ENCODE results near the gene CPNE2.
"Not testable (repeated sequence)": the region's sequence is repeated elsewhere in the genome, so short reads cannot be mapped to it uniquely, and the experiment has no call there.

CPNE2 gene

DNA sequence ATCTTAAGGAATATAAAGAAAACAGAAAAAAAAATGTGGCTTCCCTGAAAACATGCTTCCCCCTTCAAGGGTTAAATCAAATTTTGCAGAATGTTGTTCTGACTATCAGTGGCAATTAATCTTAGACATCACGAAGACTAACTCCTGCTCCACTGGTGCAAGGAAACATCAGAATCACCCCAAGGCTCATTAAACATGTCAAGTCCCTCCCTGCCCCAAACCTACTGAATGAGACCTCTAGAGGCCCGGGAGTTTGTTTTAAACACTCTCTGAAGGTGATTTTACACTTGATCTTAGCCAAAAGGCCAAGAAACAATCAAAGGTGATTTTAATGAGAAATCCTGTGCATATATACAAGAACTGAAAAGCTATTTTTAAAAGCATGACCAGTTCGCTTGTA lies 75.2 kb downstream of the CPNE2 start:
- DNase-seq, result no peak

DNA sequence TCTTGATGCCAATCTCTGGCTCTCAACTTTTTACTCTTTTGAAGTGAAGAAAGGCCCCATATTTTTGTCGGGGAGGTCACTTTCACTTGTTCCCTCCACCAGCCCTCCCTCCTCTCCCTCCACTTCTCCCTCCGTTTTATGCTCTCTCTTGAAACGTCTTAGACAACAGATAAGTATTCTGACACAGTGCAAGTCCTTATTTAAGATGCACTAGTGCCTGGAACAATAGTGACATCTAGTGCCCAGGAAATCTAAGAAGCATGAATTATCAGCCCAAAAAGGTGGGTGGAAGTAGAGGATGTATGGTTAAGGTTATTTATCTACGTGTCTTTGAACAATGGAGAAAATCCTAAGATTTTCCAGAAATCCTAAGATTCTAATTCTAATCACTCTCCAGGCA lies 75.6 kb downstream of the CPNE2 start:
- peak in 5 of 51 donors; percentile 23 to 74 (median 35) for DNase-seq

DNA sequence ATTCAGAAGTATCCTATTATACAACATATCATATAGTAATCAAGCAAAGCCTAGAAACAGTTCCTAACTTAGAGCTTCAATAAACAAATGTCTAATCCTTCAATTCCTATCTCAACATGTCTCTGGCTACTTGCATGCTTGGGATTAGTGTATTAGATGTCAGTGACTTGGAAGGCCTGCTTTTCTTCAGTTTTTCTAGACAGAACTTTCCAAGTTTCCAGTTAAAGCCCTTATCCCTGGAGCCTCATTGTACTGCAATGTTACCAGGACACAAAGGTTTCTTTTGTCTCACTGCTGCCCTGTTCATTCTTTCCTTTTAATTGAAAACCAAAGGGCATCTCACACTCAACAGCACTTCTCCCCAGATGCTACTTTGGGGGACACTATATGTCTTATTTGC lies 76.9 kb downstream of the CPNE2 start:
- DNase-seq, result peak in 1 of 51 donors; percentile 18

DNA sequence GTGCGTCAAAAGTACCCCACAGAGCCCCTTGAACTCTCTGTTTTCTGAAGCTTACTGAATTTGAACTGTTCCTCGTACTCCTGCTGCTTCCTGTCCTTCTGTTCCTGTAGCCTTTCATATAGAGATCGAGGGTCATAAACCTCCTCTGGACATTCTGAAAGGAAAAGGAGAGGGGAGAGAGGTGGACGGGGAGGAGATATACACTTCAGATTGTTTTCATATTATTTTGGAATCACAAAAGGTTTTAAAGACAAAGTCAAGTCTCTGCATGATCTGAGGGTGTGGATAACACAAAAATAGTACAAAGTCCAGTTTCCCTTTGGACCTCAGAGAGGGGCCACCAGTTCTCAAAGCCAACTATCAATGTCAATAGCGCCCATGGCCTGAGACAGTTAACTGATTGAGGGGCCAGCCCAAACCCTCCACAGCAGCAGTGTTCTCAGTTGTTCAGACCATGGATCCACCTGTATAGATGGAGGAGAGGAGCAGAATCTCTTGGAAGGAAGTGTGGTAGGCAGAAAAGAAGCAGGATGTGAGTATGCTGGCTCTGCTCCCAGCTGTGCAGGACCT lies 80.4 kb downstream of the CPNE2 start:
- DNase-seq, result no peak

DNA sequence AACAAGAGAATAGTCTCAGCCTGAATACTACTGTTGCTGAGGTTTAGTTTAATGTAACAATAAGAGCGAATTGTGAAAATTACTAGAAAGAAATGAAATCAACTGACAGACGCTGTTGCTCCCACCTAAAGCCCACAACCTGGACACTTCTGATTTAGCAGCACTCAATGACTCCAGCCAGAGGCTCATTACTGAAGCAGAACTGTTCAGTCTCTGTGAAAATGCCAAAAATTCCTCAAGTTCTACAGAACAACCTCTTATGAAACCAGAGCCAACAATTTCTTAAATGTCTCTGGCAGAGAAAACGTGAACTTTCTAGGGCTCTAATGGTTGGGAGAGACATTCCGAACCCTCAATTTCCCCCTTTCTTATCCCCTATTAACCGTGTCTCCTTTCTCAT lies 83.5 kb downstream of the CPNE2 start:
- no peak for DNase-seq

DNA sequence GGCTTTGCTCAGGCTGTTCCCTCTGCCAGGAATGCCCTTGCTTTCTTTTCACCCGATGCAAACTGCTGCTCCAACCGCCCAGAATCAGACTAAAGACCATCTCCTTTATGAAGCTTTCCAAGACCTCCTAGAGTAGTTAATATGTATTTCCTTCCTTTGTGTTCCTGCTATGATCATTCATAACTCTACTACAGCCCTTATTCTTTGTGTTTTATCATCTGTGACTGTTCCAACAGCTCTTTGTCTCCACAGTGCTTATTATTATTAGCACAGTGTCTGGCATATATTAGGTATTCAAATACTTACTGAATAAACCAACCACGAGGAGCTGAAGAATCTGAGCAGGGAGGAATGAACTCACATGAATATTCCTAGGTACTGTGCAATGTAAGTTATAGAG lies 85.8 kb downstream of the CPNE2 start:
- DNase-seq, result no peak

DNA sequence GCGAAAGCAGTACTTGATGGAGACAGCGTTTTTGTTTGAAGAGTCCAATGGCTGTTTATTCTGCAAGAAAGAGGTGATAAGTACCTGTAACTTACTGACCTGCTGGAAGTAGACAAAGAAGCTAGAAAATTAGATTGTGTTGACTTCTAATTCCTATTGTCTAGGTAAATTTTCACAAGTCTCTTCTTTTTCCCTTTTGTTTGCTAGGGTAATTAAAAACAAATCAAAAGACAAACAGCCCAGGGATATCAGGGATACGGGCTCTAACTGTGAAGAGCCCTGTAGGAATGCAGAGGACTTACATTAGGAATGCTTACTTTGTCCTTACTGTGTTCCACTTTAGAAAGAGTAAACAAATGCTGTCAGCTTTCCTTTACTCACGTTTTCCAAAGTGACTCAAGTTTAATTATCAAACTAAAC lies 86.4 kb downstream of the CPNE2 start:
- no peak for DNase-seq

DNA sequence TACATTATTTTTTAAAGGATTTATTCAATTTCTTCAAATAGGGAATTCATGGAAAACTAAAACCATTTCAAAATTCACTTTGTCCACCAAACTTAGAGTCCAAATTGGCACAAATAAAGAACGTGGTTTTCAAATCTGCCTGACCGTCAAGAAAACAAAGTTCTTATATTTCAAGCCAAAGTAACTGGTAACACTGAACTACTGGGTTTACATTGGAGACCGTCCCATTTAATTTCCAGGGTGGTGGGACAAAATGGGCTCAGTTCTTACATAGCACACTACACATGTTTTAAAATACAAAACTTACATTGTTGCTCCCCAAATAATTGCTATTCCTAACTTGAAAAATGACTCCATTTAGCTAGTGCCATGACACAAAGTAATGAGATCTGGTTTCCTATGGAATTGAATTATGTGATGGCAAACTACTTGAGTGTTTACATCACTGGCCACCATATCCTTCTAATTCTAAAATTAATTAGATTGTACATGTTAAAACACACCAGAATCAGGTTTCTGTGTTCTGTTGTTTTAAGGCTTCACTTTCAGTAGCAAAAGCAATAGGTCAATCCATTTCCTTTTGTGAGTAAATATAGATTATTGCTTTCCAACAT lies 86.9 kb downstream of the CPNE2 start:
- DNase-seq, result no peak

DNA sequence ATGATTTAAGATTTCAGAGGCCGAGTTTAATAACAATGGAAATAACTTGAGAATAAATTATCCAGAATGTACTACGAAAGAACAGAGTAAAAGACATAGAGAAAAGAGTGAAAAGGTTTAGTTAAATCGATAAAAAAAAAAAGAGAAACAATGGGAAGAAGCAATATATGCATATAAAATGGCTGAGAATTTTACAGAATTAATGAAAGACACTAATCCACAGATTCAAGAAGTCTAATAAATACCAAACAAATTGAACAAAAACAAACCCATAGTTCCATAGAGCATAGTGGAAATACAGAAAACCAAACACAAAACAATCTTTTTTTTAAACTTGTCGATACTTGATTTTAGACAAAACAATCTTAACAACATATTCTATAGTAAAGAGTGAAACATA lies 91.7 kb downstream of the CPNE2 start:
- no peak for DNase-seq

DNA sequence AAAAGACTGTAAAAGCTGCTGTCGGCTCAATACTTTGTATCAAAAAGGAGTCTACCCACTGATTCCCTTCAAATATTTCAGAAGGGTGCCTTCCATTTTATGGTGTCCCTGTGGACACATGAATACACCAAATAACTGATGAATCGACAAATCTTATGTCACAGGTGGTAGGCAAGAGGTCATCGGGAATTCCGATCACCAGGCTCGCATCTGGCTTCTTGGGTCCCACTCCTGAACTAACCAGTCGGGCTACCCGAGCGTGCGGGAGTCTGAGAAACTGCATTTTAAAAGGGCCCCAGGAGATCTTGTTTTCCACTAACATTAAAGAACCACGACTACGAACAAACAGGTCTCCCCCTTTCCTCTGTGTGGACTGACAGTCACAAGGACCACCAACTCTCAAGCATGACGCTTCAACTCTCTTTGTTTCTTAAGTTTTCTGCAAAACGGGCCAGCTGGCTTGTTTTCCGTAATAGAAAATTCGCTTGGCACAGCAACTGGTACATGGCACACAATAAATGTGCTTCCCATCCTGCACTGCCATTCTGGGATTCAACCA lies 92.6 kb downstream of the CPNE2 start:
- peak in 3 of 51 donors; percentile 28 to 43 (median 29) for DNase-seq

DNA sequence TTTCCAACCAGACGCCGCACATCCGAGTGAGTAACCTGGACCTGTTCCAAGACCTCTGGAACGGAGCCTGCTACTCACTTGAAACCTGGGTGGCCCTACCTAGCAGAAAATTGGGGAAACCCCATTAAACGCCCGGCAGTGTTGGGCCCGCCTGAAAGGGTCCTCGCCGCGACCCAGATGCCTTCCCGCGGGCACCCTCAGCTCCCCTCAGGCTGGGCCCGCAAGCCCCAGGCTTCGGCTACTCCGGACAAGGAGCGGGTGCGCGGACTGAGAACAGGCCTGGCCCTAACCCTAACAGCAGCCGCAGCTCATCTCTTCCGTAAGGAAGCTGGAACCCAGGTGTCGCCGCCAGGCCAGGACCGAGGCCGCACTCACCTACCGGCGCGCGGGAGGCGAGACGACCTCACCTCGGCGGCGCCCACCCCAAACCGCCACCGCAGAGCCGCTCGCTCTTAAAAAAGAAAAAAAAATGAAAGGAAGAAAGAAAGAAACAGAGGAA lies 93.1 kb downstream of the CPNE2 start:
- peak in 34 of 51 donors; percentile 15 to 79 (median 58) for DNase-seq

DNA sequence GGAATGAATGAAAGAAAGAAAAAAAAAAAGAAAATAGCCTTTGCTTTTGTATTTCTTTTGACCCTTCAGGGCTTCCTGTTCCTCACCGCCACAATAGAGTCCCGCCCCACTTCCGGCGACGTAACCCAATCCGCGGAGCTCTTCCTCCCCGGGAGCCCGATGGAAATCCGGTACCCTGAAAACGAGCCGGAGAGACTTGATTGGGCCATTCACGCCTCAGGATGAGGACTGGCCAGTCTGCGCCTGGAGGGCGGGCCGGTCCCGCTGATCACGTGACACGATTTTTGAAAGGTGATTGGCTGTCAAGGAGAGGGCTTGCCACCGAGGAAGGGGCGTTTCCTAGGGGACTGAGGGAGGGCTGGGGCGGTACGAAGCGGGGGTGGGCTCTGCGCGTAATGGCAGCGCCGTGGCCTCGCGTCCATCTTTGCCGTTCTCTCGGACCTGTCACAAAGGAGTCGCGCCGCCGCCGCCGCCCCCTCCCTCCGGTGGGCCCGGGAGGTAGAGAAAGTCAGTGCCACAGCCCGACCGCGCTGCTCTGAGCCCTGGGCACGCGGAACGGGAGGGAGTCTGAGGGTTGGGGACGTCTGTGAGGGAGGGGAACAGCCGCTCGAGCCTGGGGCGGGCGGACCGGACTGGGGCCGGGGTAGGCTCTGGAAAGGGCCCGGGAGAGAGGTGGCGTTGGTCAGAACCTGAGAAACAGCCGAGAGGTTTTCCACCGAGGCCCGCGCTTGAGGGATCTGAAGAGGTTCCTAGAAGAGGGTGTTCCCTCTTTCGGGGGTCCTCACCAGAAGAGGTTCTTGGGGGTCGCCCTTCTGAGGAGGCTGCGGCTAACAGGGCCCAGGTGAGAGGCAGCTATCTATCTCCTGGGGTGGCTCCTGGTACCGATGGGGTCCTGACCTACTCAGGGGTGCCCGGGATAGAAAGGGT lies 93.8 kb downstream of the CPNE2 start, which contains the start of the genes PSME3IP1 and RSPRY1:
Gene PSME3IP1 (minus strand): TSS at position 95 of the 927 bp plus-strand sequence. CDS start 12,185 bp downstream, outside the sequence.
Gene RSPRY1 (plus strand): TSS at position 385 of the 927 bp plus-strand sequence. CDS start 18,330 bp downstream, outside the sequence.
- peak; percentile 79 to 100 (median 99) for DNase-seq

DNA sequence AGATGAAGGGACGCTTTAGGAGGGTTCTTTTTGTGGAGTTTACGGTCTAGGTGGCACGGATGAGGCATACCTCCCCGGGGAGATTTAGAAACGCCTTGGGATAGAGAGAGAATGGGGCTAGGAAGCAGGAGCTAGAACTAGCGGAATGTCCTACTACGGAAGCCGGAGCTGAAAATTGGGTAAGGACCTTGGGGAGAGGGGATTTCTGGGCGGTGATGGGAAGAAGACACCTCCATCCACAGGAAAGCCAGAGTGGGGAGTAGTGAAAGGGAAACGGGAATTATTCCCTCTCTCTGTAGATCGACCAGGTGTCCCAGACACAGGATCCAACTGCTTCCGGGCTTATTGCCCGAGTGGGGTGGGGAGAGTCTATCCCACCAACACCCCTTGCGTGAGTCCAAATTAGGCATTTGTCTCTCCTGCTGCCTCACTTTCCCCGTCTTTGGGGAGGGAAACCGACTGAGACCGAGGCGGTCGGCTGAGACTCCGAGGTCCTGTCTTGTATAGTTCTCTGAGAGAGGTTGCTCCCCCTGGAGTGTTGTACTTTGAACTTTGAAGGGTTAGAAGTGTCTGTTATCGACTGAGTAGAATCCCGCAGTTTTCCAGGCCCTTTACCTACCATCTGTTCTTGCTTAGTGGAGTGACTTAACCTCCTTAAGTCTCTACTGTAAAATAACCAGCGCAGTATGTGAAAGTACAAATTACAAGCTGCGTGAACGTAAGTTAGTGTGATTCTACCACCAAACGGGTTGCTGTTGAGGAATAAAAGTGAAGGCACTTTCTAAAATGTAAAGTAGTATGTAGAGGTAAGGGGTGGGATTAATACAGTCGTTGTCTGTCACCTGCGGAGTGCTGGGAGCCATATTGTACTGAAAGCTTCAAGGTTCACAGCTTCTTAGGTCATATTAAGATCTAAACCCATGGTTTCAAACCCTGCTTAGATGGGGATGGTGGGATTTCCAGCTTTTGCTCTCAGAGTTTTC lies 94.8 kb downstream of the CPNE2 start:
- DNase-seq, result peak in 4 of 51 donors; percentile 16 to 36 (median 26)

DNA sequence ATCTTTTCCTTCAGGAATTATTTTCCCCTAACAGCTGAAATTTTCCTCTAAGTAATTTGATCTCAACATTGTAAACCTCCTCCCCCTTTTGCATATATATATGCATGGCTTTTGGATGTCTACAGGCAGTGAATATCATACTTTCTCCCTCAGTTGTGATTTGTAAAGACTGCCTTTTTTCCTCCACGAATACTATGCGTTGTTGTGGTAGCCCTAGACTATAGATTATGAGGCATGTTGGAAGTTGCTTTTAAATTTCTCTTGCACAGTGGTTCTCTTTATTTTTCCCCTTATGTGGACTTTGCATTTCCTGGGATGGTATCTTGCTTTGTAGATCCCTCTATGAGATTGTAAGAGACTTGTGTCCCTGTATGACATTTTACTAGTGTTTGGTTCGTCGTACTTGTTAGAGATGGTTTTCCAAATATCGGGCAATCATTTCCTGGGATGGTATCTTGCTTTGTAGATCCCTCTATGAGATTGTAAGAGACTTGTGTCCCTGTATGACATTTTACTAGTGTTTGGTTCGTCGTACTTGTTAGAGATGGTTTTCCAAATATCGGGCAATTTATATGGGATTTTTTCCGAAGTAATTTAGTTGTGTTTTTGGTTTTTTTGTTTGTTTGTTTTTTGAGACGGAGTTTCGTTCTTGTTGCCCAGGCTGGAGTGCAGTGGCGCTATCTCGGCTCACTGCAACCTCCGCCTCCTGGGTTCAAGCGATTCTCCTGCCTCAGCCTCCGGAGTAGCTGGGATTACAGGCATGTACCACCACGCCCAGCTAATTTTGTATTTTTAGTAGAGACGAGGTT lies 95.7 kb downstream of the CPNE2 start:
- DNase-seq, result not testable (repeated sequence)

DNA sequence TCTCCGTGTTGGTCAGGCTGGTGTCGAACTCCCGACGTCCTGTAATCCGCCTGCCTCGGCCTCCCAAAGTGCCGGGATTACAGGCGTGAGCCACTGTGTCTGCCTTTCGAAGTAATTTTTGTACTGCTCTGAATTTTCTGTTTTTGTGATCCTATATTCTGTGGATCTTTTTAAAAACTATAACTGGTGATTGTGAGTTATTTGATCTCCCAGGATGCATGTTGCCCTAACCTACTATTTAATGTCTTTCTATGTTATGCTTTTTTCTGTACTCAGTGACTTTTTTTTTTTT lies 96.3 kb downstream of the CPNE2 start:
- no peak for DNase-seq

DNA sequence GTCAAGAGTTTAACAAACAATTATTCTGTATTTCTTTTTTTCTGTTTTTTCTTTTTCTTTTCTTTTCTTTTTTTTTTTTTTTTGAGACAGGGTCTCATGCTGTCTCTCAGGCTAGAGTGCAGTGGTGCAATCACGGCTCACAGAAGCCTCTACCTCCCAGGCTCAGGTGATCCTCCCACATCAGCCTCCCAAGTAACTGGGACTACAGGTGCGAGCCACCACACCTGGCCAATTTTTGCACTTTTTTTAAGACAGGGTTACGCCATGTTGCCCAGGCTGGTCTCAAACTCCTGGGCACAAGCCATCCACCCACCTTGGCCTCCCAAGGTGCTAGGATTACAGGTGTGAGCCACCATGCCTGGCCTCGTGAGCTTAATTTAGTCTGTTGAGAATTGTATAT lies 97.1 kb downstream of the CPNE2 start:
- DNase-seq, result not testable (repeated sequence)

DNA sequence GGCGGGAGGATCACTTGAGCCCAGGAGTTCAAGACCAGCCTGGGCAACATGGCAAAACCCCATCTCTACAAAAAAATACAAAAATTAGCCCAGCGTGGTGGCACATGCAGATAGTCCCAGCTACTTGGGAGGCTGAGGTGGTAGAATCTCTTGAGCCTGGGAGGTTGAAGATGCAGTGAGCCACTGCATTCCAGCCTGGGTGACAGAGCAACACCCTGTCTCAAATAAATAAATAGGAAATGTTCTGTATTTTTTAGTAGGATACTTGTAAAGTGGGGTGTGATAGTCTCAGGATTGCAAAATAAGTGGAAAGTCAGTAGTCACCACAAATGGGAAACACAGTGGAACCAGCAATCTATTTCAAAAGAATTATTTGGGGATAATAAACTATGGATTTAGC lies 97.8 kb downstream of the CPNE2 start:
- no peak for DNase-seq

DNA sequence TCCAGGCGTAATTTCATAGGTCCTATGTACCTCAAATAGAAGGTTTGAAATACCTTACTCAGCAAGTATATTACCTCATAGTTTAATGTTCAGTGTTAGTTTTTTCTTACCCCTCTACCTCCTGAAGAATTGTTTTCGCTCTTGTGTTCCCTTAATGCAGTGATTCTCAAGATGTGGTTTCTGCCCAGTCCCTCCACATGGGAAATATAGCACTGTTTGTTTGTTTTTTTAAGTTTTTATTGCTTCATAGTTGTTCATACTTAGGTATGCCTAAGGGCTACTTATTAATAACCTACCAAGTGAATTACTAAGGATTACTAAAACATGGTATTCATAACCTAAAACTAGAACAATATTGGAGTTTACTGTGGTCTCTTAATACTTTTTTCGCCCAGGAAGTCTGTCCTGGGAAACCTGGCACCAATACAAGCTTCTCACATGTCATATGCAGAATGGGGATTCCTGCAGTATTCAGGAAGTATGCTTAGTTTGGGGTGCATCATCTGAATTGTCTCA lies 98.7 kb downstream of the CPNE2 start:
- no peak for DNase-seq

DNA sequence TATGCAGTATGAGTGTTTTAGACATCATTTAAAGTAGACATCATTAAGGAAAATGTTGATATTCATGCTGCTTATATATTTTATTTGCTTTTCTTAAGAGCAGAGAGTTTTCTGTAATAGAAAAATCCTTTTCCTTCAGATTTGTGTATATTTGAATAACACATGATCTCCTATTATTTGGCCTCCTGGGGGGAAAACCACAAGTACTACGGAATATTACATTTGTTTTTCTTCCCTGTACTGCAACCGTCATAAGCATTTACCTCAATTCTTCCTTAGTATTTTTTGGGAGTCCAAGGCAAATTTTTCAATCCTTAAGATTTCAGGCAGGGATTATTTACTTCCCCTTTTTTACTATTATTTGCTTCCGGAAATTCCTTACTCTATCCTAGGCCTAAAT lies 99.8 kb downstream of the CPNE2 start:
- no peak for DNase-seq
